ENCODE results near the gene SMIM12.

Gene SMIM12, protein sequence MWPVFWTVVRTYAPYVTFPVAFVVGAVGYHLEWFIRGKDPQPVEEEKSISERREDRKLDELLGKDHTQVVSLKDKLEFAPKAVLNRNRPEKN
- 38.3 to 48.9 (median 47.0) reads per million in 3 donors for total RNA-seq

DNA sequence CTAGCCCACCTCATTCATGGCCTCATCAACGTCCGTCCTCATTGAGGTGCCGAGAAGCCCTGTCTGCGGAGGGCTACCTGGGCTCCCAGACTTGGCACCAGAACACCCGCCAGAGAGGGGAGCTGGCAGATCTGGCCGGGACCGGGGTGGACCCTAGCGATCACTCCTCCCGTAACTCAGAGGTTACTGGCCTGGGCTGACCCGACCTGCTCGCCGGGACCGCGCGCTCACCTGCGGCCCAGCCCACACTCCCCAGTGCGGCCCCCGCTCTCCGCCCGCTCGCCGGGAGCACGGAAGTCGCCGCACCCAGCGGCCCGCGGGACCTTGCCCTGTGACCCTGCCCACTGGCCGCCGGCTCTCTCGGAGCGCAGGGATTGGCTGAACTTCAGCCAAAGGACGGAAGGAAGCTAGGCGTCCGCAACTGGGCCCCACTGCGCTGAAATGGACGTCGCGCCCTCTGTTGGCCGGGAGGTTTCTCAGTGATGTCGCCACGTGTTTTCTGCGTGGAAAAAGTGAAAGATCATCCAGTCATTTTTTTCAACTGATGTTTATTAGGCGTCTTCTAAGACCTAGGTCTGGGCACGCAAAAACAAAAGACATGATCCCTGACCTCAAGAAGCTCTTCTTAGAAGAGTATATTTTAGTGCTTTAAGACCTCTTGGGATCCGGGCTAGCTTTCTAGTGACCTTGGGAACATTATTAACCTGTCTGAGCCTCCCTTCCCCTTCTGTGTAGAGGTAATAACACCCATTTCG, at the start of gene SMIM12:
TSS of gene SMIM12 (minus strand) at position 304 of the 755 bp plus-strand sequence. CDS start 3,772 bp downstream, outside the sequence.
- Histone ChIP-seq H3K27ac (ENCODE audit: insufficient read depth, low read length, poor library complexity, severe bottlenecking) (peak within 1 kb of the TSS; percentile 78), H3K36me3 (ENCODE audit: control insufficient read depth, insufficient read depth, low read length) (peaks cover 13% of the 10 kb centered on the region), H3K4me1 (ENCODE audit: control insufficient read depth, insufficient read depth, low read length, poor library complexity, severe bottlenecking) (peaks cover 26% of the 10 kb centered on the region), H3K9me3 (ENCODE audit: control insufficient read depth, low read length) (no peaks in the 10 kb centered on the region), H3K4me3 (ENCODE audit: insufficient read depth, low read depth, low read length, poor library complexity, severe bottlenecking) (peak within 1 kb of the TSS; percentile 91), H3K27me3 (replicated peaks; ENCODE audit: control insufficient read depth, insufficient read depth, low read length, poor library complexity, severe bottlenecking) (no peaks in the 10 kb centered on the region)
- peak; percentile 77 to 86 (median 81) for DNase-seq

DNA sequence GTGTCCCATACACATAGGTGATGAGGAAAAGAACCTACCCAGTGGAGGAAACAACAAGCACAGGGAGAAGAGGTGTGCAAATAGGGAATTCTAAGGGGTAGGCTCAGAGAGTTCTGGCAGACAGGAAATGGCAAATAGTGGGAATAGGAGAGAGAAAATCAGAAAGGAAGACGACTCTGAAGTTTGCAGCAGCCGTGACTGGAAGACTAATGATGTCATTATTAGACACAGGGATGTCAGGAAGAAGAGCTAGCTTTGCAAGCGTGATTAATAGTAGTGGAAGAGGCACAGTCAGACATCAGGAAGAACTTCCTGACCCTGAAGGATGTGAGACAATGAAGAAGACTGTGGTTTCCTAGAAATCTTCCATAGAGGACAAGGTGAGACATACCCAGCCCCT, 48.8 kb upstream of the SMIM12 start:
- no peaks in the 10 kb centered on the region for H3K27me3 ChIP-seq (replicated peaks; ENCODE audit: control insufficient read depth, insufficient read depth, low read length, poor library complexity, severe bottlenecking)
- no peak overlapping the region for H3K27ac ChIP-seq (ENCODE audit: insufficient read depth, low read length, poor library complexity, severe bottlenecking)
- H3K4me1 ChIP-seq (ENCODE audit: control insufficient read depth, insufficient read depth, low read length, poor library complexity, severe bottlenecking) = no peaks in the 10 kb centered on the region
- H3K9me3 ChIP-seq (ENCODE audit: control insufficient read depth, low read length) = no peaks in the 10 kb centered on the region
- H3K36me3 ChIP-seq (ENCODE audit: control insufficient read depth, insufficient read depth, low read length) = no peaks in the 10 kb centered on the region
- H3K4me3 ChIP-seq (ENCODE audit: insufficient read depth, low read depth, low read length, poor library complexity, severe bottlenecking) = no peak overlapping the region
- no peak for DNase-seq

DNA sequence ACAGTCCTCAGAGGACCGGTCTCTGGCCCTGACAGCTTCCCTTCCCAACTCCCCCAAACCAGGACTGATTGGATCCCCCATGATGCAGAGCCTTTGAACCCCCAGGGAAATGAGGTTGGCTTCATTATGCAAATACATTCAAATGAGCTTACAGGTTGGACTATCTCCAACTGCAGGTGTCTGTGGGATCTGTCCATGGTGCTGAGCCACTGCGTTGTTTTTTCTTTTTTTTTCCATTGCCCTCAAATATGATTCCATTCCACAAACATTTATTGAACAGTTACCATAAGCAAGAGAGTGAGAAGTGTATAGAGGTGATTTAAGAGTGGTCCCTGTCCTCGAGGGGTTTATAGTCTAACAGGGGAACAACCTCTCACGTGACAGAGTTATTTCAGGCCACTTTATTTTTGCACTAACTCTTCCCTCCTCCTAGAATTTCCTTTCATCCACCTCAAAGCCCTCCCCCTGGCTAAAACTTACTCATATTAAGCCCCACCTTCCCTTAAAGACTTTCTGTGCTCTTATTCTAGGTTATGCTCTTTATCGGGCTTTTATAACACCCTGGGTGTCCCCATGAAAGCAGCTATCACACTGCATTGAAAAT, 48.0 kb upstream of the SMIM12 start:
- DNase-seq = no peak
- H3K4me1 ChIP-seq (ENCODE audit: control insufficient read depth, insufficient read depth, low read length, poor library complexity, severe bottlenecking) = no peaks in the 10 kb centered on the region
- H3K27me3 ChIP-seq (replicated peaks; ENCODE audit: control insufficient read depth, insufficient read depth, low read length, poor library complexity, severe bottlenecking) = no peaks in the 10 kb centered on the region

DNA sequence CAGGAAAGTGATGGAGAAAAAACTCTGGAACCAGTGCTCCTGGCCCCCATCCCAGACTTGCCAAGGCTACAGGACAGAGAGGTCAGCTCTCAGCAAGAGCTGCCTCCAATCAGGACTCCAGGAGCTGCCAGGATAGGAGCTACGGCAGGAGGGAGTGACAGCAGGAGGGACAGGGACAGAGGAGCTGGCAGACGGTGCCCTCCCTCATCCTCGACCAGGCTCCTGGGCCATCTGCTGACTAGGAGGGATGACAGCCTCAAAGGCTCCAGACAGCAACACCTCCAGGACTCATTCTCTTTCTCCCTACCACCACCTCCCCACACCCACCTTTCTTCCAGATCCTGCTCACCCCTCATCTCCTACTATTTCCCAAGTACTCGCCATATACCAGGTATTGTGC, 47.2 kb upstream of the SMIM12 start:
- no peak overlapping the region for H3K27ac ChIP-seq (ENCODE audit: insufficient read depth, low read length, poor library complexity, severe bottlenecking)
- H3K27me3 ChIP-seq (replicated peaks; ENCODE audit: control insufficient read depth, insufficient read depth, low read length, poor library complexity, severe bottlenecking) = no peaks in the 10 kb centered on the region
- no peak overlapping the region for H3K4me3 ChIP-seq (ENCODE audit: insufficient read depth, low read depth, low read length, poor library complexity, severe bottlenecking)
- DNase-seq = no peak
- H3K36me3 ChIP-seq (ENCODE audit: control insufficient read depth, insufficient read depth, low read length) = no peaks in the 10 kb centered on the region
- no peaks in the 10 kb centered on the region for H3K4me1 ChIP-seq (ENCODE audit: control insufficient read depth, insufficient read depth, low read length, poor library complexity, severe bottlenecking)
- no peaks in the 10 kb centered on the region for H3K9me3 ChIP-seq (ENCODE audit: control insufficient read depth, low read length)

More for the DNA sequence above, 48.0 kb upstream of the SMIM12 start:
- no peaks in the 10 kb centered on the region for H3K9me3 ChIP-seq (ENCODE audit: control insufficient read depth, low read length)
- no peak overlapping the region for H3K27ac ChIP-seq (ENCODE audit: insufficient read depth, low read length, poor library complexity, severe bottlenecking)
- no peaks in the 10 kb centered on the region for H3K36me3 ChIP-seq (ENCODE audit: control insufficient read depth, insufficient read depth, low read length)
- H3K4me3 ChIP-seq (ENCODE audit: insufficient read depth, low read depth, low read length, poor library complexity, severe bottlenecking) = no peak overlapping the region

DNA sequence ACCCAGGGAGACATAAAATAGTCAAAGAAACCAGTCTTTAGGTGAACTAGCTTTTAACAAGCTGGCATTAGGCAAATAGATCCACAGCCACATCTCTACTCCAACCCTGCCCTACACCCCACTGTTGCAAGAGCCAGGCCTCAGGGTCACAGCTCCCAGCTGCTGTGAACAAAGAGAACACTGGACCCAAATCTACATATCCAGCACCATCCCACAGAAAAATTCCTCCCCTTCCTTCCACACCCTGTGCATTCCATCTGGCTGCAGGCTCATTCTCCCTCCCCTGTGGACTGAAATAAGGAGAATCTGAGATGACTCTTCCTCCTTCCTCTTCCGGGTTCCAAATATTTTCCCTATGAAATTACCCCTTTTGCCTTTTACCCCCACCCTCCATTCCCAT, 46.7 kb upstream of the SMIM12 start:
- Histone ChIP-seq H3K4me3 (ENCODE audit: insufficient read depth, low read depth, low read length, poor library complexity, severe bottlenecking) (no peak overlapping the region), H3K27me3 (replicated peaks; ENCODE audit: control insufficient read depth, insufficient read depth, low read length, poor library complexity, severe bottlenecking) (no peaks in the 10 kb centered on the region)

DNA sequence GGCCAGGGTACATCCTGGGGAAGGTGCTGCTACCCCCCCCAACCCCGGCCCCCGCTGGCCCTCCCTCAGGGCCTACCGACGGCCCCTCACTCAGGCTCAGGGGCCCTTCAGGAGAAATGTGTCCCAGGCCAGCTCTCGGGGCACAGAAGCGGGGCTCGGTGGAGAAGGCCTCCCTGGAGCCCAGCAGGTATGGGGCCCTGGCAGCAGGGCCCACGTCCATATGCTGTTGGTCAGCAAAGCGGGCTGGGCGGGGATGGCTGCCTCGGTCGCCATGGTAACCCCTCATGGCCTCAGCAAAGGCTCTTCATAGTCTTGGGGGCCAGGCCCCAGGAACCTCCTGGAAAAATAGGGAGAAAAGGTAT, 45.5 kb upstream of the SMIM12 start:
- H3K4me1 ChIP-seq (ENCODE audit: control insufficient read depth, insufficient read depth, low read length, poor library complexity, severe bottlenecking) = no peaks in the 10 kb centered on the region
- no peaks in the 10 kb centered on the region for H3K9me3 ChIP-seq (ENCODE audit: control insufficient read depth, low read length)
- no peak overlapping the region for H3K27ac ChIP-seq (ENCODE audit: insufficient read depth, low read length, poor library complexity, severe bottlenecking)
- no peak overlapping the region for H3K4me3 ChIP-seq (ENCODE audit: insufficient read depth, low read depth, low read length, poor library complexity, severe bottlenecking)
- no peaks in the 10 kb centered on the region for H3K36me3 ChIP-seq (ENCODE audit: control insufficient read depth, insufficient read depth, low read length)
- no peaks in the 10 kb centered on the region for H3K27me3 ChIP-seq (replicated peaks; ENCODE audit: control insufficient read depth, insufficient read depth, low read length, poor library complexity, severe bottlenecking)
- no peak for DNase-seq

More for the DNA sequence above, 46.7 kb upstream of the SMIM12 start:
- DNase-seq = no peak
- no peaks in the 10 kb centered on the region for H3K36me3 ChIP-seq (ENCODE audit: control insufficient read depth, insufficient read depth, low read length)
- no peak overlapping the region for H3K27ac ChIP-seq (ENCODE audit: insufficient read depth, low read length, poor library complexity, severe bottlenecking)
- no peaks in the 10 kb centered on the region for H3K9me3 ChIP-seq (ENCODE audit: control insufficient read depth, low read length)
- no peaks in the 10 kb centered on the region for H3K4me1 ChIP-seq (ENCODE audit: control insufficient read depth, insufficient read depth, low read length, poor library complexity, severe bottlenecking)

DNA sequence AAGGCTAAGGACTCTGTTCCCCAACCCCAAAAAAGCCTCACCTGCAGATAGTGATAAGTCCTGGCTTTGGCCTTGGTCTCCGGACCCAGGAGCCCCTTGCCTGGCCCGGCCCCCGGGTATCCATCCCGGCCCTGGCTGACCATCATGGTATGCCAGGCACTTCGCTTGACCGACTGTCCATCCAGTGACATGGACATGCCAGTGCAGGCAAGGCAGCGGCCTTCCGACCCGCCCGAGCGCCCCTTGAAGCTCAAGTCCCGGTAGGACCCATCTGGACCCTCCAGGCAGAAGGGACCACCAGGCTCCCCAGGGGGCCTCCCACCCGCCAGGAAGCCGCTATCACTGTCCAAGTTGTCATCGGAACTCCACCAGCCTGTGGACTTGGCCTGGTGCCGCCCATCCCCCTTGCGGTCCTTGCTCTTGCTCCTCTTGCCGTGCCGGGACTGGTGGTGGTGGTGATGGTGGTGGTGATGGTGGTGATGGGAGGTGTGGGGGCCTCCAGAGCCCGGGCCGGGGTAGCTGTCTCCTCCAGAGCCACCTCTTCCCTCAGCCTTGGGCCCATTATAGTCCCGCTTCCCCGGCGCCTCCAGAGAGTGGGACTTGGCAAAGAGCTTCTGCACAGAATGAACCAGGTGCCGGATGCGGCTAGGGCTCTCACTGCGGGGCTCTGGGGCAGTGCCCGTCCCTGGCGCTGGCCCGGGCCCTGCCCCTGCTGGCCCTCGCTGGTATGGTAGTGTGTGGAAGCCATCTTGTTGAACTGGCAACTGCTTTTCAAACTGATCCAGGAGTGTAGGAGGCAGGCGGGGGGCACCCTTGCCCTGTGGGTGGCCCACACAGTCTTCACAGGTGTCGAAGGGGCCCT, 44.9 kb upstream of the SMIM12 start:
- DNase-seq = no peak
- no peak overlapping the region for H3K27ac ChIP-seq (ENCODE audit: insufficient read depth, low read length, poor library complexity, severe bottlenecking)
- no peaks in the 10 kb centered on the region for H3K9me3 ChIP-seq (ENCODE audit: control insufficient read depth, low read length)
- H3K27me3 ChIP-seq (replicated peaks; ENCODE audit: control insufficient read depth, insufficient read depth, low read length, poor library complexity, severe bottlenecking) = no peaks in the 10 kb centered on the region
- H3K4me1 ChIP-seq (ENCODE audit: control insufficient read depth, insufficient read depth, low read length, poor library complexity, severe bottlenecking) = no peaks in the 10 kb centered on the region
- H3K36me3 ChIP-seq (ENCODE audit: control insufficient read depth, insufficient read depth, low read length) = no peaks in the 10 kb centered on the region
- no peak overlapping the region for H3K4me3 ChIP-seq (ENCODE audit: insufficient read depth, low read depth, low read length, poor library complexity, severe bottlenecking)

DNA sequence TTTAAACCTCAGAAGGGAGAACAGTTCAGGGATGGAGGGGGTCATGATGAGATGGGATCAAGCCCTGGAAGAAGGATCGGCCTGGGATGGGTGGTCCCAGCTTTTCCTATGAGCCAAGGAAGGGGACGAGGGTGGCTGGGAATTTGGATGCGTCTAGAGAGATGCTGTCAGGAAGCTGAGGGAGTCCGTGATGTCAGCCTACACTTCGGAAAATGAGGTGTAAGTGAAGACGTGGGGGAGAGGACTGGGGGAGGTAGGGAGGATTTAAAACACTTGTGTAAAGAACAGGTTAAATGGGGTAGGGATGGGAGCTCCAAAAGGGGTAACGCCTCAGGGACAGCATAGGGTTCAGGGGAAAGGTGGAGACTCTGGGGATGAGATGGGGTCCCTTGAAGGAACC, 42.4 kb upstream of the SMIM12 start:
- Histone ChIP-seq H3K9me3 (ENCODE audit: control insufficient read depth, low read length) (no peaks in the 10 kb centered on the region), H3K27ac (ENCODE audit: insufficient read depth, low read length, poor library complexity, severe bottlenecking) (no peak overlapping the region), H3K4me1 (ENCODE audit: control insufficient read depth, insufficient read depth, low read length, poor library complexity, severe bottlenecking) (no peaks in the 10 kb centered on the region), H3K4me3 (ENCODE audit: insufficient read depth, low read depth, low read length, poor library complexity, severe bottlenecking) (no peak overlapping the region), H3K36me3 (ENCODE audit: control insufficient read depth, insufficient read depth, low read length) (no peaks in the 10 kb centered on the region), H3K27me3 (replicated peaks; ENCODE audit: control insufficient read depth, insufficient read depth, low read length, poor library complexity, severe bottlenecking) (no peaks in the 10 kb centered on the region)
- no peak for DNase-seq

DNA sequence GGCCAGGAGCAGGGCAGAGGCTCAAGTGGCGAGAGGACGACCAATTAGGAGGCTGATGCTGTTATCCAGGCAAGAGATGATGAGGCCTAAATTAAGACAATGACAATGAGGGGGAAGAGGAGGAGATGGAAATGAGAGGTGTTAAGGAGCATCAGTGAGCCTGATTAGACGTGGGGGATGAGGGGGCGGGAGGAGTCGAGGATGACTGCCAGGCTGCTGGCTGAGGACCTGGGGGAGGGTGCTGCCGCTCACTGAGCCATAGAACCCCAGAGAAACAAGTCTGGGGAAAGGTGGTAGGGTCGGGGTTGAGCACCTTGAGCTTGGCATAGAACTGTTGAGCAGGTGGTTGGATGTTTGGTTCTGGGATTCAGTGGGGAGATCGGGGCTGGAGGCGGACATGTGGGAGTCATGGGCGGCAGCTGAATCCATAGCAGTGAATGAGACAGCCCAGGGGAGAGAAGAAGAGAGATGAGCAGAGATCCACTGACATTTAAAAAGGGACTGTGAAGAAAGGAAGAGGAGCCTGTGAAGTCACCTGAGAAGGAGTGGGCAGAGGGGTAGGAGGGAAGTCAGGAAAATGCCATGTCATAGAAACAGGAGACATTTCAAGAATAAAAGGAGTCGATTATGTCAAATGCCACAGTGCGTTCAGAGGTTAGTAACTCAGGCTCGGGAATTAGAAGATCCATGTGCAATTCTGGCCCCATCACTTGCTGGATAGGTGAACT, 41.4 kb upstream of the SMIM12 start:
- no peak overlapping the region for H3K4me3 ChIP-seq (ENCODE audit: insufficient read depth, low read depth, low read length, poor library complexity, severe bottlenecking)
- H3K27me3 ChIP-seq (replicated peaks; ENCODE audit: control insufficient read depth, insufficient read depth, low read length, poor library complexity, severe bottlenecking) = no peaks in the 10 kb centered on the region
- H3K36me3 ChIP-seq (ENCODE audit: control insufficient read depth, insufficient read depth, low read length) = no peaks in the 10 kb centered on the region
- no peaks in the 10 kb centered on the region for H3K9me3 ChIP-seq (ENCODE audit: control insufficient read depth, low read length)
- DNase-seq = no peak
- H3K4me1 ChIP-seq (ENCODE audit: control insufficient read depth, insufficient read depth, low read length, poor library complexity, severe bottlenecking) = no peaks in the 10 kb centered on the region
- H3K27ac ChIP-seq (ENCODE audit: insufficient read depth, low read length, poor library complexity, severe bottlenecking) = no peak overlapping the region
